Thyroid gland (tissue), 4 donors: ENCODE results near the gene ETV3. TPM values are rescaled to one million over a fixed set of nuclear protein-coding genes. Genes with fewer than 3 reads are reported as not detected.

Source experiments
- DNase-seq, 2 donors: peaks; one replicate each; pipeline ENCODE4 v3.0.0-alpha.2; 2019
- H3K27ac ChIP-seq, 3 donors: fragments of 200-600 bp; sonication (generic); 1 replicate in 2 of 3; 2 replicates in 1 of 3; pipeline ENCODE4 v1.5.1; 2016 to 2019; ENCODE audit warnings: mild to moderate bottlenecking in 1 of 3, moderate library complexity in 1 of 3
- H3K27me3 ChIP-seq: fragments of 200-600 bp; sonication (generic); one replicate; pipeline ENCODE4 v1.5.1; 2019
- H3K36me3 ChIP-seq, 2 donors: fragments of 200-600 bp; sonication (generic); one replicate each; pipeline ENCODE4 v1.5.1; 2016 to 2019
- H3K4me1 ChIP-seq, 2 donors: fragments of 200-600 bp; sonication (generic); one replicate each; pipeline ENCODE4 v1.5.1; 2017 to 2019
- H3K4me3 ChIP-seq, 3 donors: fragments of 200-600 bp; sonication (generic); replicated peaks in 1 of 3; 1 replicate in 2 of 3; 2 replicates in 1 of 3; pipeline ENCODE4 v1.5.1; 2016; ENCODE audit warnings: mild to moderate bottlenecking in 1 of 3
- H3K9me3 ChIP-seq: fragments of 200-600 bp; sonication (generic); one replicate; pipeline ENCODE4 v1.5.1; 2017
- POLR2A ChIP-seq, 2 donors: fragments of 450-650 bp; IDR thresholded peaks; one replicate each; pipeline ENCODE4 v1.6.1; 2017; ENCODE audit warnings: antibody characterized with exemption in 2 of 2, mild to moderate bottlenecking in 2 of 2, moderate library complexity in 1 of 2
- WGBS, 2 donors: methylation state at CpG; one replicate each; pipeline ENCODE4 v1.1.5; 2017; 5-methylcytosine and 5-hydroxymethylcytosine counted together
- intact Hi-C: fragments of 100-400 bp; cut with DNase I; formaldehyde crosslinking; loops from one replicate; pipeline ENCODE4 v1.15.1; 2023
- total RNA-seq, 4 donors: library from RNA; depleted of rRNA; stranded (reverse); fragments of >200 nt; gene quantifications; one replicate each; pipeline ENCODE4 v1.2.3, GENCODE V29; 2016
- TF ChIP-seq, protein P1 (sequence below), 6 experiments: fragments of 200-600 bp in 3 of 6; fragments of 450-650 bp in 3 of 6; sonication (generic) in 3 of 6; IDR thresholded peaks; one replicate each; pipeline ENCODE4 v1.5.1; 2016 to 2019; ENCODE audit warnings: antibody characterized with exemption in 6 of 6, mild to moderate bottlenecking in 2 of 6, inconsistent platforms in 1 of 6, moderate library complexity in 1 of 6

The ETV3 gene
- total RNA-seq, 4 donors from 2014 or later, result 15.7 to 24.3 (median 16.0) TPM

DNA sequence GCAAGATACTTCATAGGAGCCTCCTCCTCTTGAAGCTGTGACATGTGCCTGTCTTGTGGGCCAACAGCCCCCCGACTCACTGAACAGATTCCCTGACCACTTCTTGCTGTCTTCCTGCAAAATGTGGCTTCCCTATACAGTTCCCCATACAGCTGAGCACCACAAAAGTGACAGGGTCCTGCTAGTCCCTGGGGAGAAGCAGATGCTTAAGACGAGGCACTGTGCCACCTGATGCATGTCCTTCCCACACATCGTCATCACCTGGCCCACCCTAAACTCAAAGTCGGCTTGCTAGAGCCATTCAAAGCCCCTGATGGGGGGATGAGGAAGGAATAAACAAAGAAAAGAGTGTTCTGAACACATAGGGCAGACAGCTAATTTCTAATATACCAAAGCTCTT is 29.2 kb upstream of the ETV3 start:
- WGBS, 2 donors, result 77% methylated on average over 3 to 4 of the region's 4 CpGs
- Histone ChIP-seq H3K27me3 (no peaks in the 10 kb centered on the region), H3K36me3 (no peaks in the 10 kb centered on the region), H3K4me1 (peaks cover 0 to 12% of the 10 kb centered on the region in 2 donors), H3K4me3 (no peak overlapping the region), H3K27ac (no peak overlapping the region), H3K9me3 (no peaks in the 10 kb centered on the region)
- TF ChIP-seq, protein P1, sequence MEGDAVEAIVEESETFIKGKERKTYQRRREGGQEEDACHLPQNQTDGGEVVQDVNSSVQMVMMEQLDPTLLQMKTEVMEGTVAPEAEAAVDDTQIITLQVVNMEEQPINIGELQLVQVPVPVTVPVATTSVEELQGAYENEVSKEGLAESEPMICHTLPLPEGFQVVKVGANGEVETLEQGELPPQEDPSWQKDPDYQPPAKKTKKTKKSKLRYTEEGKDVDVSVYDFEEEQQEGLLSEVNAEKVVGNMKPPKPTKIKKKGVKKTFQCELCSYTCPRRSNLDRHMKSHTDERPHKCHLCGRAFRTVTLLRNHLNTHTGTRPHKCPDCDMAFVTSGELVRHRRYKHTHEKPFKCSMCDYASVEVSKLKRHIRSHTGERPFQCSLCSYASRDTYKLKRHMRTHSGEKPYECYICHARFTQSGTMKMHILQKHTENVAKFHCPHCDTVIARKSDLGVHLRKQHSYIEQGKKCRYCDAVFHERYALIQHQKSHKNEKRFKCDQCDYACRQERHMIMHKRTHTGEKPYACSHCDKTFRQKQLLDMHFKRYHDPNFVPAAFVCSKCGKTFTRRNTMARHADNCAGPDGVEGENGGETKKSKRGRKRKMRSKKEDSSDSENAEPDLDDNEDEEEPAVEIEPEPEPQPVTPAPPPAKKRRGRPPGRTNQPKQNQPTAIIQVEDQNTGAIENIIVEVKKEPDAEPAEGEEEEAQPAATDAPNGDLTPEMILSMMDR (IDR thresholded peaks at IDR 0.05), result no peak
- no peak for TF ChIP-seq POLR2A (IDR thresholded peaks at IDR 0.05)
- no peak for DNase-seq
- intact Hi-C loops, result no loop called here

DNA sequence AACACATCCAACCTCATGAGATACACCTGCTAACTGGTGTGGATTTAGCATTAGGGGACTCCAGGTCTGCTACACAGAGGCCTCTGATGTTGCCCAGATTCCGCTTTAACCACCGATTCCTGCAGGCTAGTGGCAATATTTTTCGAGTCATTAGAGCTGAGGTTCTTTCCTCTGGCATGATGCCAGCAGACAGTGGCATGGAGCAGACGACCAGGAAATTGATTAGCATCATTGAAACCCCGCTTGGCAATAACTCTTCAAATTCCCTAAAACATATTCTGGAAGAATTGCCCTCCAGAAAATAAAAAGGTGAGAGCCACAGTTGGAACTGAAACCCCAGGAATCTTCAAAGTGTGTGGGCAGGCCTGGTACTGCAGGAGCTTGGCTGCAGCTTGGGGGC is 28.4 kb upstream of the ETV3 start:
- Histone ChIP-seq H3K4me1 (peaks cover 0 to 20% of the 10 kb centered on the region in 2 donors), H3K9me3 (no peaks in the 10 kb centered on the region), H3K36me3 (no peaks in the 10 kb centered on the region), H3K27me3 (no peaks in the 10 kb centered on the region), H3K4me3 (no peak overlapping the region), H3K27ac (no peak overlapping the region)
- DNase-seq, result no peak
- intact Hi-C loops, result no loop called here
- WGBS, 2 donors, result 53 to 62% methylated on average over 5 of the region's 5 CpGs
- no peak for TF ChIP-seq POLR2A (IDR thresholded peaks at IDR 0.05)
- TF ChIP-seq, protein P1 (IDR thresholded peaks at IDR 0.05), result no peak

DNA sequence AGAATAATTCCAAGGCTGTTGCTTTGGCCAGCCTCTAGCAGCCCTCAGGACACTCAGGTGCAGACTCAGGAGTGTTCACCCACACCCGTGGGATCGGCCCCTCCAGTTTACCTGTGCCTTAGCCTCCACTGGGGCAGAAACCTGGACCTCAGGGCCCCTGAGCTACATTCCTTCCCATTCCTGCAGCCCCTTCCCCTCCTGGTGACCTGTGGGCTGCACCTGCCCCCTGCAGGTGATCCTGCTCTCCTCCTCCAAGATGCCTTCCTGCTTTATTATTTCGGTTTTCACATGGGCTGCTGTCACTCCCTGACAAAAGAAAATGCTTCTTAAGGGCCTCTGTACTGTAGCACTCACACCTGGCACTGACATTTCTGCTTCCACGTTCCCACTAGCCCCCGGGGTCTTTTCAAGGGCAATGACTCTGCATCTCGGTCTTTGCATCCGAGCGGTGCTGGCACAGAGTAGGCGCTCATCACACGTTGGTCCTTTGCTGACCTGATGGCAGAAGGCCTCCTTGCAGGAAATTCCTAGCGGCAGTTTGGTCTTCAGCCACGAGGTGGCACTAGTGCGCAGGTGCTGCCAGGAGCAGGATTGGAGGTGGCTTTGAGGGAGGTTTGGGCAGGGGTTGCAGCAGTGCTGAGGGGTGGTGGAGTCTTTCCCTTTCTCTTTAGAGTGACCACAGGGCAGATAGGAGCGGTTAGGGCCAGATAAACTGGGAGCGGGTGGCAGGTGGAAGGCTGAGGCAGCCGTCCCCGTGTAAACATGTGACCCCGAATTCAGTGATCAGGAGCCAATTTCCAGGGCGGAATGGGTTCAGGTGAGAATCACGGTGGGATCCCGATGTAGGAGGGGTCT is 25.3 kb upstream of the ETV3 start:
- TF ChIP-seq, protein P1 (IDR thresholded peaks at IDR 0.05), result peak; percentile 66 to 95 (median 79)
- TF ChIP-seq POLR2A (IDR thresholded peaks at IDR 0.05), result no peak
- intact Hi-C loops, result no loop called here
- peaks cover 0 to 22% of the 10 kb centered on the region in 2 donors for H3K4me1 ChIP-seq
- peak overlapping the region in 1 of 3 donors; percentile 73 for H3K27ac ChIP-seq
- WGBS, 2 donors, result 16 to 18% methylated on average over 18 to 21 of the region's 21 CpGs
- DNase-seq, result peak; percentile 63 to 79
- H3K27me3 ChIP-seq, result no peaks in the 10 kb centered on the region
- no peak overlapping the region for H3K4me3 ChIP-seq
- H3K9me3 ChIP-seq, result no peaks in the 10 kb centered on the region
- no peaks in the 10 kb centered on the region for H3K36me3 ChIP-seq

DNA sequence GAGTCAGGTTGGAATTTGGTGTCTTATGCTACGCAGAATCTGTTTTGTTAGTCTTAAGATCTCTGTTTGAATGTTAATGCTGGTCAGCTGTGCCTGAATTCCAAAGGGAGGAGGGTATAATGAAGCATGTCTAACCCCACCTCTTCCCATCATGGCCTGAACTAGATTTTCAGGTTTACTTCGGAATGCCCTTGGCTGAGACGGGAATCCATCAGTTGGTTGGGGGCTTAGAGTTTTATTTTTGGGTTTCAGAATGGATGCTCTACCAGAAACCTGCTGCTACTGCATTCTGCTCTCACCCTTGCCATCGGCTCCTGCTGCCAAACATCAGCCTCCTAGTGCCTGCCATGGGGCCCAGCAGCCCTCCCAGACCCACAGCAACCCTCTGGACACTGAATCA is 24.1 kb upstream of the ETV3 start:
- intact Hi-C loops, result no loop called here
- TF ChIP-seq POLR2A (IDR thresholded peaks at IDR 0.05), result no peak
- TF ChIP-seq, protein P1 (IDR thresholded peaks at IDR 0.05), result no peak
- H3K4me3 ChIP-seq, result no peak overlapping the region
- WGBS, 2 donors, result 42 to 47% methylated on average over 4 of the region's 4 CpGs
- peak; percentile 18 to 38 for DNase-seq
- H3K27ac ChIP-seq, result peak overlapping the region; percentile 32 to 73 (median 59)
- H3K36me3 ChIP-seq, result no peaks in the 10 kb centered on the region
- no peaks in the 10 kb centered on the region for H3K9me3 ChIP-seq
- H3K27me3 ChIP-seq, result no peaks in the 10 kb centered on the region
- peaks cover 0 to 22% of the 10 kb centered on the region in 2 donors for H3K4me1 ChIP-seq

DNA sequence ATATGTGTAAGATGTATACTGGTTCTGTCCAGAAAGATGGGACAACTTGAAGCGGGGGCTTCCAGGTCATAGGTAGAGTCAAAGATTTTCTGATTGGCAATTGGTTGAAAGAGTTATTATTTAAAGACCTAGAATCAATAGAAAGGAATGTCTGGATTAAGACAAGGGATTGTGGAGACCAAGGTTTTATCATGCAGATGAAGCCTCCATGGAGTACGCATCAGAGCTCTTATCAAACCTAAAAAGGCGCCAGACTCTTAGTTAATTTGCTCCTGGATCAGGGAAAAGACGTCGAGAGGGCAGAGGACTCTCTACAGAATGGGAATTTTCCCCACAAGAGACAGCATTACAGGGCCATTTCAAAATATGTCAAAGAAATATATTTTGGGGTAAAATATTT is 23.7 kb upstream of the ETV3 start:
- no peaks in the 10 kb centered on the region for H3K9me3 ChIP-seq
- WGBS, 2 donors, result 71 to 79% methylated on average over 5 of the region's 5 CpGs

More for the DNA sequence above, 23.7 kb upstream of the ETV3 start:
- H3K4me1 ChIP-seq, result peaks cover 0 to 22% of the 10 kb centered on the region in 2 donors
- no peak overlapping the region for H3K4me3 ChIP-seq
- no peak for TF ChIP-seq POLR2A (IDR thresholded peaks at IDR 0.05)
- TF ChIP-seq, protein P1 (IDR thresholded peaks at IDR 0.05), result no peak
- intact Hi-C loops, result no loop called here
- H3K36me3 ChIP-seq, result no peaks in the 10 kb centered on the region
- DNase-seq, result no peak
- peak overlapping the region; percentile 32 to 73 (median 40) for H3K27ac ChIP-seq
- no peaks in the 10 kb centered on the region for H3K27me3 ChIP-seq
